Panc1 (cell line): ENCODE results near the gene AP3B2. TPM values are rescaled to one million over a fixed set of nuclear protein-coding genes. Genes with fewer than 3 reads are reported as not detected.

Experiments
- ATAC-seq: fragments of 200-7000 bp; cut with Tn5 transposase; 2 replicates; pipeline ENCODE4 v1.9.1; 2020; ENCODE audit warnings: mild to moderate bottlenecking, moderate library complexity
- BruUV-seq: library from RNA; stranded (reverse); fragments of 400-500 nt; replicated peaks from 2 replicates; lab custom pipeline; 2021; lab: Mats Ljungman, UMichigan
- CTCF ChIA-PET: fragments of 300-600 bp; sonication (Branson Sonifier 250); formaldehyde crosslinking; loops from one replicate; lab custom pipeline; 2022; ENCODE audit warnings: antibody characterized with exemption; lab: Charles Lee
- POLR2A ChIA-PET: fragments of 300-600 bp; sonication (Branson Sonifier 250); formaldehyde crosslinking; loops from one replicate; lab custom pipeline; 2022; ENCODE audit warnings: antibody characterized with exemption; lab: Charles Lee
- DNase-seq: peaks from one replicate; pipeline ENCODE4 v3.0.0-alpha.2; 2010; ENCODE audit warnings: low read depth, low spot score
- H3K27ac ChIP-seq: 2 replicates; pipeline ENCODE4 v1.5.1; 2011; ENCODE audit warnings: mild to moderate bottlenecking, low read length, inconsistent platforms
- H3K27me3 ChIP-seq: fragments of 200-500 bp; sonication (Bioruptor generic); 2 replicates; pipeline ENCODE4 v1.6.0; 2014; ENCODE audit warnings: low read length, inconsistent platforms; ENCODE audit not compliant: control insufficient read depth, insufficient read depth
- H3K36me3 ChIP-seq: fragments of 200-500 bp; sonication (Bioruptor generic); 2 replicates; pipeline ENCODE4 v1.5.1; 2014; ENCODE audit warnings: inconsistent platforms, mild to moderate bottlenecking, low read length, moderate library complexity; ENCODE audit not compliant: control insufficient read depth, insufficient read depth
- H3K4me1 ChIP-seq: 2 replicates; pipeline ENCODE4 v1.5.1; 2011; ENCODE audit warnings: inconsistent platforms, mild to moderate bottlenecking, low read length, moderate library complexity; ENCODE audit not compliant: control insufficient read depth, insufficient read depth
- H3K4me3 ChIP-seq, 2 experiments: 2 replicates each; pipeline ENCODE4 v1.5.1; 2011 to 2012; ENCODE audit warnings: low read depth in 2 of 2, low read length in 2 of 2, mild to moderate bottlenecking in 2 of 2, inconsistent platforms in 1 of 2, moderate library complexity in 1 of 2
- H3K9me3 ChIP-seq: fragments of 200-500 bp; sonication (Bioruptor generic); 2 replicates; pipeline ENCODE4 v1.5.1; 2014; ENCODE audit warnings: low read depth, mild to moderate bottlenecking, inconsistent platforms, low read length, moderate library complexity; ENCODE audit not compliant: control insufficient read depth, insufficient read depth
- CTCF ChIP-seq: fragments of 450-650 bp; IDR thresholded peaks from 2 replicates; pipeline ENCODE4 v1.5.1; 2017; ENCODE audit warnings: mild to moderate bottlenecking
- POLR2AphosphoS5 ChIP-seq: IDR thresholded peaks from 2 replicates; pipeline ENCODE4 v1.6.1; 2012; ENCODE audit warnings: mild to moderate bottlenecking, low read depth, low read length, moderate library complexity
- REST ChIP-seq, 2 experiments: IDR thresholded peaks; 2 replicates each; pipeline ENCODE4 v1.6.1; 2011 to 2012; ENCODE audit warnings: low read depth in 2 of 2, control low read depth in 1 of 2, low read length in 1 of 2, mild to moderate bottlenecking in 1 of 2, moderate library complexity in 1 of 2; ENCODE audit not compliant: insufficient read depth in 1 of 2
- SIN3A ChIP-seq: IDR thresholded peaks from 2 replicates; pipeline ENCODE4 v1.6.1; 2012; ENCODE audit warnings: low read depth, mild to moderate bottlenecking, low read length, moderate library complexity, borderline replicate concordance; ENCODE audit not compliant: insufficient read depth
- TCF7L2 ChIP-seq: IDR thresholded peaks from 2 replicates; pipeline ENCODE4 v1.6.1; 2011; ENCODE audit warnings: mild to moderate bottlenecking, low read depth, low read length, inconsistent platforms
- in situ Hi-C: cut with HindIII; loops from 2 replicates; pipeline ENCODE4 v1.10.0; 2016; ENCODE audit warnings: low sequenced_read_pairs, low pct_unique_long_range_greater_than_20kb
- intact Hi-C: fragments of 100-400 bp; cut with micrococcal nuclease; formaldehyde crosslinking; loops from one replicate; pipeline ENCODE4 v1.10.0; 2022; ENCODE audit not compliant: unreplicated experiment
- total RNA-seq: library from RNA; stranded (reverse); gene quantifications from one replicate; pipeline ENCODE4 v1.2.1, GENCODE V29; 2021; ENCODE audit not compliant: unreplicated experiment

Gene AP3B2
- total RNA-seq, 1 experiment from 2014 or later, result 0.95 TPM

GRCh38 chr15:82641129-82641798 is 68.4 kb downstream of the AP3B2 start:
- Histone ChIP-seq H3K36me3 (no peaks in the 10 kb centered on the region), H3K27me3 (no peaks in the 10 kb centered on the region), H3K9me3 (no peaks in the 10 kb centered on the region), H3K4me1 (peaks cover 27% of the 10 kb centered on the region), H3K27ac (no peak overlapping the region), H3K4me3 (no peak overlapping the region)
- no peak for TF ChIP-seq TCF7L2
- TF ChIP-seq SIN3A, result no peak
- no peak for TF ChIP-seq POLR2AphosphoS5
- no peak for TF ChIP-seq CTCF
- TF ChIP-seq REST (IDR thresholded peaks at IDR 0.05; ENCODE audit: insufficient read depth in 1 of 2, low read depth in 2 of 2, low read length in 1 of 2), result no peak
- in situ Hi-C loops, result no loop called here
- intact Hi-C loops, result no loop called here
- ATAC-seq (no peak), DNase-seq (no peak)
- CTCF ChIA-PET, result no interaction called here
- POLR2A ChIA-PET, result interaction anchor here (0.6 kb wide), 1 partner anchor 67 kb away, joined by 3 read pairs; no protein-coding TSS in a partner anchor
- BruUV-seq, result no TSS peak

- Histone ChIP-seq H3K36me3 (no peaks in the 10 kb centered on the region), H3K4me3 (no peak overlapping the region), H3K4me1 (peaks cover 21% of the 10 kb centered on the region), H3K27me3 (no peaks in the 10 kb centered on the region), H3K9me3 (no peaks in the 10 kb centered on the region), H3K27ac (no peak overlapping the region)
- CTCF ChIA-PET, result no interaction called here
- no TSS peak for BruUV-seq
- TF ChIP-seq SIN3A, result no peak
- TF ChIP-seq REST (IDR thresholded peaks at IDR 0.05; ENCODE audit: insufficient read depth in 1 of 2, low read depth in 2 of 2, low read length in 1 of 2), result no peak
- TF ChIP-seq POLR2AphosphoS5, result no peak
- TF ChIP-seq CTCF, result no peak
- no peak for TF ChIP-seq TCF7L2
- POLR2A ChIA-PET, result no interaction called here
- no peak for DNase-seq
- no peak for ATAC-seq
- intact Hi-C loops, result no loop called here
- in situ Hi-C loops, result no loop called here
Measured at GRCh38 chr15:82640672-82641071, 69.0 kb downstream of the AP3B2 start.
